SK-N-MC (cell line): ENCODE results near the gene SUSD4.
"Not testable (repeated sequence)": the region's sequence is repeated elsewhere in the genome, so short reads cannot be mapped to it uniquely, and the experiment has no call there.

ENCODE experiments used
- EZH2 ChIP-seq: fragments of 200-600 bp; sonication (generic); IDR thresholded peaks from one replicate; pipeline ENCODE4 v1.6.1; 2017; ENCODE audit warnings: antibody characterized with exemption
- FOXP2 ChIP-seq: optimal IDR thresholded peaks from 2 replicates; pipeline ENCODE3; 2011; ENCODE audit warnings: mild to moderate bottlenecking, moderate library complexity; ENCODE audit not compliant: insufficient read depth; ENCODE audit errors: extremely low read length, control extremely low read depth
- POLR2AphosphoS5 ChIP-seq: IDR thresholded peaks from 2 replicates; pipeline ENCODE4 v1.6.1; 2012; ENCODE audit warnings: mild to moderate bottlenecking, low read depth, low read length, borderline replicate concordance

- TF ChIP-seq POLR2AphosphoS5, EZH2, FOXP2: not testable (repeated sequence)
Measured at GRCh38 chr1:223251387-223251786, 112.6 kb downstream of the SUSD4 start.
